ENCODE data around the gene DNAH9. TPM values are rescaled to one million over a fixed set of nuclear protein-coding genes. Genes with fewer than 3 reads are reported as not detected.

Gene DNAH9
- total and polyA plus RNA-seq, 4 donors: under 0.01 to 0.09 TPM; not detected in 2

GRCh38 chr17:11555530-11555929 lies 42.7 kb upstream of the DNAH9 start:
- Histone ChIP-seq H3K36me3 (ENCODE audit: control insufficient read depth in 4 of 4, insufficient read depth in 3 of 4, low read depth in 1 of 4, low read length in 3 of 4) (no peaks in the 10 kb centered on the region), H3K9ac (ENCODE audit: low read depth in 1 of 2, low read length in 2 of 2) (no peak overlapping the region), H3K9me3 (ENCODE audit: control insufficient read depth in 4 of 4, low read length in 3 of 4) (no peaks in the 10 kb centered on the region), H3K4me3 (ENCODE audit: low read depth in 1 of 3, low read length in 3 of 3) (no peak overlapping the region), H3K27me3 (ENCODE audit: control insufficient read depth in 4 of 4, insufficient read depth in 4 of 4, low read length in 3 of 4) (peaks cover 0 to 4% (median 0%) of the 10 kb centered on the region in 4 donors), H3K4me1 (ENCODE audit: control insufficient read depth in 4 of 4, insufficient read depth in 4 of 4, low read length in 3 of 4) (no peaks in the 10 kb centered on the region), H3K27ac (ENCODE audit: low read depth in 1 of 2, low read length in 2 of 2) (no peak overlapping the region)
- WGBS: 77% methylated on average over 6 of the region's 6 CpGs
- DNase-seq (ENCODE audit: low spot score): no peak
- TF ChIP-seq JUND (IDR thresholded peaks at IDR 0.05) (no peak), FOXA1 (IDR thresholded peaks at IDR 0.05) (no peak), RXRA (IDR thresholded peaks at IDR 0.05) (no peak), EGR1 (IDR thresholded peaks at IDR 0.05; ENCODE audit: low read depth in 2 of 2) (no peak), MAX (IDR thresholded peaks at IDR 0.05) (no peak), REST (IDR thresholded peaks at IDR 0.05) (no peak), HNF4A (conservative IDR thresholded peaks at IDR 0.05) (no peak), FOXA2 (IDR thresholded peaks at IDR 0.05) (no peak), GABPA (IDR thresholded peaks at IDR 0.05 in 1 of 2, conservative IDR thresholded peaks at IDR 0.05 in 1 of 2) (no peak), HNF4G (IDR thresholded peaks at IDR 0.05) (no peak), YY1 (IDR thresholded peaks at IDR 0.05) (no peak), RAD21 (IDR thresholded peaks at IDR 0.05) (no peak), SP1 (IDR thresholded peaks at IDR 0.05) (no peak), CTCF (IDR thresholded peaks at IDR 0.05; ENCODE audit: low read depth, low read length, missing input control) (no peak), ATF3 (IDR thresholded peaks at IDR 0.05) (no peak), TAF1 (conservative IDR thresholded peaks at IDR 0.05) (no peak), NR2F2 (IDR thresholded peaks at IDR 0.05) (no peak), ZBTB33 (IDR thresholded peaks at IDR 0.05) (no peak)

All from liver (tissue), 9 donors.